ENCODE results near the gene FAM9C. TPM values are rescaled to one million over a fixed set of nuclear protein-coding genes. Genes with fewer than 3 reads are reported as not detected.

FAM9C gene
- total and polyA plus RNA-seq, 3 donors from 2014 or later, result 2.8 to 9.5 (median 4.7) TPM

DNA sequence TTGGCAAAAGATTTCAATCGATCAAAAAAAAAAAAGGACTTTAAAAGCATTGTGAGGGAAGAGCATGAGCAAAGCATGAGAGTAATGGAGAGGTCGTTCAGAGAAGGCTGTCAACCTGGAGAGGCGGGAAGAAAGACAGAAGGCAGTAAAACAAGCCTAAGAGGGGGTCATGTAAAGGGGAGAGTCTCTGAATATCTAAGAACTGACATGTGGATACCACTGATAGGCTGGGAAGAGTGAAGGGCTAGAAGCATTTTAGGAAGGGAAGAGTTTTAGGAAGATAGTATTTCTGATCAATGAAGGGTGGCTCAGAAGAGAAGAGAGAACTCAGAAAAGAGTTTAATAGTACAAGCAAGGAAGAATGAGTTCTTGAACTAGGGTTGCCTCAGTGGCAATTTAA lies 7.5 kb downstream of the FAM9C start:
- 84 to 93% methylated on average over 3 of the region's 3 CpGs for WGBS, 2 donors
- Histone ChIP-seq H3K9me3 (no peaks in the 10 kb centered on the region), H3K36me3 (ENCODE audit: low read depth, missing control alignments) (no peaks in the 10 kb centered on the region), H3K27me3 (no peaks in the 10 kb centered on the region), H3K4me3 (no peak overlapping the region), H3K4me1 (no peaks in the 10 kb centered on the region), H3K27ac (no peak overlapping the region)
- DNase-seq, result no peak
- intact Hi-C loops (cut with DNase I; ENCODE audit: low total_unique reads), result no loop called here
- TF ChIP-seq, protein P1, sequence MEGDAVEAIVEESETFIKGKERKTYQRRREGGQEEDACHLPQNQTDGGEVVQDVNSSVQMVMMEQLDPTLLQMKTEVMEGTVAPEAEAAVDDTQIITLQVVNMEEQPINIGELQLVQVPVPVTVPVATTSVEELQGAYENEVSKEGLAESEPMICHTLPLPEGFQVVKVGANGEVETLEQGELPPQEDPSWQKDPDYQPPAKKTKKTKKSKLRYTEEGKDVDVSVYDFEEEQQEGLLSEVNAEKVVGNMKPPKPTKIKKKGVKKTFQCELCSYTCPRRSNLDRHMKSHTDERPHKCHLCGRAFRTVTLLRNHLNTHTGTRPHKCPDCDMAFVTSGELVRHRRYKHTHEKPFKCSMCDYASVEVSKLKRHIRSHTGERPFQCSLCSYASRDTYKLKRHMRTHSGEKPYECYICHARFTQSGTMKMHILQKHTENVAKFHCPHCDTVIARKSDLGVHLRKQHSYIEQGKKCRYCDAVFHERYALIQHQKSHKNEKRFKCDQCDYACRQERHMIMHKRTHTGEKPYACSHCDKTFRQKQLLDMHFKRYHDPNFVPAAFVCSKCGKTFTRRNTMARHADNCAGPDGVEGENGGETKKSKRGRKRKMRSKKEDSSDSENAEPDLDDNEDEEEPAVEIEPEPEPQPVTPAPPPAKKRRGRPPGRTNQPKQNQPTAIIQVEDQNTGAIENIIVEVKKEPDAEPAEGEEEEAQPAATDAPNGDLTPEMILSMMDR (IDR thresholded peaks at IDR 0.05), result no peak
- no peak for TF ChIP-seq POLR2A (IDR thresholded peaks at IDR 0.05)

DNA sequence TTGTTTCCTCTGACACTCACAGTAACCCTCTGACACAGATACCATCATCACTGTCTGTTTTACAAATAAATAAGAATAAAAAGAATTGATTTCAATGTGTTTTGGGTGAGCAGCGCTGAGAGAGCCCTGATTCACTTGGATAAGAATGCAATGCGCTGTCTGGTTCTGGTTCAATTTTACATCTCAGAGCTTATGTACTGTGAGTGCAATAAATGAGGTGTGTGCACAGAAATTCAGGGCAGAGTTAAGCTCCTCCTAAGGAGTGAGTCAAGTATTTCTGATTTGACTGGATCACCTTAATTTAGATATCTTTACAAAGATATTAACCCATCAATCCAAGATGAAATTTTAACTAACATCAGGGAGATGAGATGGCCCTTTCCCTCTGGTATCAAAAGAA lies 11.2 kb downstream of the FAM9C start:
- intact Hi-C loops (cut with DNase I; ENCODE audit: low total_unique reads), result no loop called here
- TF ChIP-seq POLR2A (IDR thresholded peaks at IDR 0.05), result no peak
- TF ChIP-seq, protein P1 (IDR thresholded peaks at IDR 0.05), result no peak
- Histone ChIP-seq H3K4me3 (no peak overlapping the region), H3K27me3 (no peaks in the 10 kb centered on the region), H3K36me3 (ENCODE audit: low read depth, missing control alignments) (no peaks in the 10 kb centered on the region), H3K4me1 (no peaks in the 10 kb centered on the region), H3K9me3 (no peaks in the 10 kb centered on the region), H3K27ac (no peak overlapping the region)
- WGBS, 2 donors, result 98 to 100% methylated on average over 2 of the region's 2 CpGs
- no peak for DNase-seq

DNA sequence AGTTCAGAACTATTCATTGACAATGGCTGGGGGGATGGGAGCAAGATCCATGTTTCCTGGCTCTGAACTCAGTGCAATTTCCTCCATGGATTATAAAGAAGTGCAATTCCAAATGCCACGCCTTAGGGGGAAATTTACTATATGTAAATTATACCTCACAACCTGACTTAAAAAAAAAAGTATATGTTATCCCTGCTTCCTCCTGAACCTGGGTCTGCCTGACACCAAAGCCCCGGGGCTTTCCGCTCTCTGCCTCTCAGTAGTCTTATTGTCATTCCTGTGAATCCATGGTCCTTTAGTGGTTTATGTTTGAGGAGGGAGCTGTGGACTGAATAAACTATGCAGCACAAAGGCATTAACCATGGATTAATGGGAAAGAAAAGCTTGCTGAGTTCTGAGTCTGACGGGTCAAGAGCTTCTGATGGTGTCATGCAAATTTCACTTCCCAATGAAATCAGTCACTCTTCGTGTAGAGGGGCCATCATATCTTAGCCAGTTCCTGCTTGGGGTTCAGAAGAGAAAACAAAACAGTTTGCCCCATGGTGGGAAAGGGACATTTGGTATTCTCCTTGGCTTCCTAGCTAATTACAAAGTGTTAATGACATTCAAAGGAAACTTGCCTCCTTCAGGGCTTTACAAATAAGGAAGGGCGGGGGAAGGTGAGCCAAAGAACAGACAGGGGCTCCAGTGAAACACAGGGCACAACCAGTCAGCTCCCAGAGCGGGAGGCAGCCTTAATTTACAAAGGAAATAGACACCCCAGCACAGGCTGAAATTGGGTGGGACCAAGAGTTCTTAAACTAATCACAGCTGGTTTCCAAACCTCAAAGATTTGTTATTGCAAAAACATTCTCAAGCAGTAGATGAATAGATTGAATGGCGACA lies 14.3 kb downstream of the FAM9C start:
- TF ChIP-seq, protein P1 (IDR thresholded peaks at IDR 0.05), result no peak
- no peak for TF ChIP-seq POLR2A (IDR thresholded peaks at IDR 0.05)
- Histone ChIP-seq H3K4me3 (no peak overlapping the region), H3K9me3 (no peaks in the 10 kb centered on the region), H3K4me1 (no peaks in the 10 kb centered on the region), H3K36me3 (ENCODE audit: low read depth, missing control alignments) (no peaks in the 10 kb centered on the region), H3K27me3 (no peaks in the 10 kb centered on the region), H3K27ac (no peak overlapping the region)
- no peak for DNase-seq
- 79 to 81% methylated on average over 7 to 8 of the region's 8 CpGs for WGBS, 2 donors
- intact Hi-C loops (cut with DNase I; ENCODE audit: low total_unique reads), result no loop called here

DNA sequence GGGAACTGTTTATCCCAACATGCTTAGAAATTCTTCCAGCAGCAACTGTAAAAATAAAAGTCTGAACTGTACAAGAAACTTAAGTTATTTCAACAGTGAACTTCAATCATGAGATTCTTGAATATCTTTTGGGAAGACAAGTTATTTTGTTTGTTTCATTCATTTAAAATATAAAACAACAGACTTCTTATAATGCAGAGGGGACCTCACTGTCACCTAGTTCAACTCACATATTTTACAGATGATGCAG lies 14.9 kb downstream of the FAM9C start:
- TF ChIP-seq, protein P1 (IDR thresholded peaks at IDR 0.05), result no peak
- no peak for TF ChIP-seq POLR2A (IDR thresholded peaks at IDR 0.05)
- no peaks in the 10 kb centered on the region for H3K36me3 ChIP-seq (ENCODE audit: low read depth, missing control alignments)
- DNase-seq, result no peak
- no peak overlapping the region for H3K27ac ChIP-seq
- no peaks in the 10 kb centered on the region for H3K9me3 ChIP-seq
- no peaks in the 10 kb centered on the region for H3K27me3 ChIP-seq
- no peak overlapping the region for H3K4me3 ChIP-seq
- intact Hi-C loops (cut with DNase I; ENCODE audit: low total_unique reads), result no loop called here
- no peaks in the 10 kb centered on the region for H3K4me1 ChIP-seq

All from testis (tissue), 3 donors.